H7 (cell line): ENCODE results near the gene TMC5. TPM values are rescaled to one million over a fixed set of nuclear protein-coding genes. Genes with fewer than 3 reads are reported as not detected.
A peak's percentile ranks its signal among the peaks of the same experiment; 100 is the strongest.
"Not testable (repeated sequence)": the region's sequence is repeated elsewhere in the genome, so short reads cannot be mapped to it uniquely, and the experiment has no call there.

Experiments used
- DNase-seq: peaks from one replicate; pipeline ENCODE4 v3.0.0; 2012
- H3K27me3 ChIP-seq: 2 replicates; pipeline ENCODE4 v1.6.0; 2011; ENCODE audit warnings: mild to moderate bottlenecking, low read length; ENCODE audit not compliant: control insufficient read depth, insufficient read depth
- H3K36me3 ChIP-seq: replicated peaks from 2 replicates; pipeline ENCODE4 v1.5.1; 2011; ENCODE audit warnings: low read length; ENCODE audit not compliant: control insufficient read depth, insufficient read depth
- H3K4me3 ChIP-seq: 2 replicates; pipeline ENCODE4 v1.5.1; 2011; ENCODE audit warnings: low read depth, mild to moderate bottlenecking, control low read depth, low read length, moderate library complexity; ENCODE audit not compliant: insufficient read depth
- total RNA-seq: library from RNA; depleted of rRNA; stranded (reverse); fragments of >200 nt; shearing (Covaris generic); gene quantifications from 2 replicates; pipeline ENCODE4 v1.2.3, GENCODE V29; 2014

The TMC5 gene
- total RNA-seq, 1 experiment from 2014 or later, result 1.0 TPM

- DNase-seq, H3K27me3 ChIP-seq, H3K36me3 ChIP-seq, H3K4me3 ChIP-seq: not testable (repeated sequence)
Measured at GRCh38 chr16:19391185-19391776, 26.4 kb upstream of the TMC5 start.

GRCh38 chr16:19392352-19392751, 25.3 kb upstream of the TMC5 start:
- no peak for DNase-seq
- H3K27me3 ChIP-seq, result no peaks in the 10 kb centered on the region
- no peak overlapping the region for H3K4me3 ChIP-seq
- H3K36me3 ChIP-seq, result no peaks in the 10 kb centered on the region

GRCh38 chr16:19393226-19394111, 24.2 kb upstream of the TMC5 start:
- H3K36me3 ChIP-seq, result no peaks in the 10 kb centered on the region
- no peaks in the 10 kb centered on the region for H3K27me3 ChIP-seq
- DNase-seq, result no peak
- no peak overlapping the region for H3K4me3 ChIP-seq

DNA sequence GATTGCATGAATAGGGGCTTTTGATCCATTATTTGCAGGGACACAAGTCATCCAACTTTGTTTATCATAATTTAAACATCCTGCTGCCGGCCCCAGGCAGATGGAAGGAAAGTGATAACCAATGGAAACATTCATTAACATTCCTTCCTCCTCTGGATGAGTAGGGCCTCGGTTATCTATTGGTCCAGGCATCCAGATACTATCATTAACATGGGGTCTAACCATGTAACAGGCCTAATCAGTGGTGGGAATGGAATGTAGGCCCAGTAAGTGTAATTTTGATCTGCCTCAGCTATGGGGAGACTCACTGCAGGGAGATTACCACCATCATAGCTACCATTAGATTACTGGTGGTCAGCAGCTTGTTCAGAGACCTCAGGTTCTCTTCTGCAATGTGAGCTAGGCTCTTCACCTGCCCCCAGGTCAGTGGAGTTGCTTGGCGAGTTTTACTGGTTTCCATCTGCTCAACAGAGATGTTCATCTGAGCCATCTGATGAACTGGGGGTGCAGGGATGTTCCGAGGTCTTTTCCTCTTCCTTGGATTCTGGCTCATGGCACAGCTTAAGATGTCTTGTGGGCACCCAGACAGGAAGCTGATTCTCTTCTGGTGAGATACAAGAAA, 21.9 kb upstream of the TMC5 start:
- not testable (repeated sequence) for DNase-seq, H3K27me3 ChIP-seq, H3K36me3 ChIP-seq, H3K4me3 ChIP-seq

GRCh38 chr16:19396555-19397011, 21.1 kb upstream of the TMC5 start:
- no peaks in the 10 kb centered on the region for H3K27me3 ChIP-seq
- DNase-seq, result no peak
- no peak overlapping the region for H3K4me3 ChIP-seq
- no peaks in the 10 kb centered on the region for H3K36me3 ChIP-seq

DNA sequence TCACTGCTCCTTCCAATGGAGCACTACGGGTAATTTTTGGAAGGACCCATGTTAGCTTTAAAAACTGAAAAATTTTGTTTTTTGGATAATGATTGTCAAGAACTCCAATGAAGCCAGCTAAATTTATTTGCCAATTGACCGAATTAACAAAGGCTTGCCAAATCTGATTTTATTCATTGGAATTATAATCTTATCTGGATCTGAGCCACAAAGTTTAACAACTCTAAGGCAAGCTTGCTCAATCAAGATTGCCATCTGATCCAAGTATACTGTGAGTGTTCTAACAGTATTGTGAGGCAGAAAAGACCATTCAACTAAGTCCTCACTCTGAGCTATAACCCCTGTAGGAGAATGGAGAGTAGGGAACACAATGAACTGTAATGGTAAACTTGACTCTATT, 20.3 kb upstream of the TMC5 start:
- not testable (repeated sequence) for H3K36me3 ChIP-seq, DNase-seq, H3K27me3 ChIP-seq, H3K4me3 ChIP-seq

GRCh38 chr16:19400711-19401110, 17.0 kb upstream of the TMC5 start:
- Histone ChIP-seq H3K36me3 (no peaks in the 10 kb centered on the region), H3K27me3 (no peaks in the 10 kb centered on the region), H3K4me3 (no peak overlapping the region)
- DNase-seq, result no peak

DNA sequence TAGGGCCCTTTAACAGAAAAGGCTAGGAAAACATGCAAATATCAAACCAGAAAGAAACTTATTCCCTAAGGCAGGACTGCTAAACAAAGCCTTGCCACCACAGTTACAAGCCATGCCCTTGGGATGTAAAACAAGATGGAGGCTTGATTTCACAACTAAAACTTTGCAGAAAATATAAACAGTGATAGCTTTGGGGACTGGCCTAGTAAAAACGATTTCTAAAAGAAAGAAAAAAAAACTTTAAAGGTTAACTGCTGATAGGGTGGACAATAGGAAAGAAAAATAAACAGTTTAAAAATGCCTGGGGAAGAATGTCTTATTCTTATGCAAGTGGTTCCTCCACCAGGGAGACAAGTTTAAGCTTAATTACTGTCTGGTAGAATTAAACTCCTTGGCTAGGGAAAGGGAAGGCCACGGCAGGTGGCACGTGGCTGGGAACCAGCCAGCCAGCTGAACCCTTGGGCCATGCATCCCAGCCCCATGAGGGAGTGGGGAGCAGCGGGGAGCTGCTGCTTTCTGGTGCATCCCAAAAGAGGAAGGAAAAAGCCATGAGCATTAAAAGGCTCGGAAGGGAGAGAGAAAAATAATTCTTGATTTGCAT, 10.7 kb upstream of the TMC5 start:
- Histone ChIP-seq H3K36me3 (no peaks in the 10 kb centered on the region), H3K27me3 (peaks cover 8% of the 10 kb centered on the region), H3K4me3 (no peak overlapping the region)
- no peak for DNase-seq

GRCh38 chr16:19410435-19411171, 7.1 kb upstream of the TMC5 start:
- H3K36me3 ChIP-seq, result no peaks in the 10 kb centered on the region
- DNase-seq, result peak; percentile 91
- peaks cover 10% of the 10 kb centered on the region for H3K27me3 ChIP-seq
- H3K4me3 ChIP-seq, result peak overlapping the region; percentile 53

DNA sequence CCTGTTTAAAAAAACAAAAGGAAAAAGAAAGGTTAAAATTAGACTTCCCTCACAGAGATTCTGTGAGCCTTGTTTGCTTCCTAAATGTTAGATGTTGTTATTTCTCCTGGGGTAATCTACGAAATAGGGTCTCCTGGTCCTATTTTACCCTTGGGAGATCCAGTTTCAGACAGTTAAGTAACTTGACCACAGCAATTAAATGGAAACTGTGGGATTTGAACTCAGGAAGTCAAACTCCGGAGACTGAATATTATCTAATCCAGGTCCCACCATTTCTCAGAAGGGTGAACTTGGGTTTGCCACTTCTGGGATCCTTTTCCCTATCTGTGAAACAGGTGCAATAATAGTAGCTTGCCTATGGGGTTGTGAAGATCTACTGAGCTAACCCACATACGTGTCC, 6.4 kb upstream of the TMC5 start:
- no peak for DNase-seq
- Histone ChIP-seq H3K36me3 (no peaks in the 10 kb centered on the region), H3K4me3 (peak overlapping the region; percentile 53; the same call in 1 of the 2 replicates), H3K27me3 (peaks cover 10% of the 10 kb centered on the region)

DNA sequence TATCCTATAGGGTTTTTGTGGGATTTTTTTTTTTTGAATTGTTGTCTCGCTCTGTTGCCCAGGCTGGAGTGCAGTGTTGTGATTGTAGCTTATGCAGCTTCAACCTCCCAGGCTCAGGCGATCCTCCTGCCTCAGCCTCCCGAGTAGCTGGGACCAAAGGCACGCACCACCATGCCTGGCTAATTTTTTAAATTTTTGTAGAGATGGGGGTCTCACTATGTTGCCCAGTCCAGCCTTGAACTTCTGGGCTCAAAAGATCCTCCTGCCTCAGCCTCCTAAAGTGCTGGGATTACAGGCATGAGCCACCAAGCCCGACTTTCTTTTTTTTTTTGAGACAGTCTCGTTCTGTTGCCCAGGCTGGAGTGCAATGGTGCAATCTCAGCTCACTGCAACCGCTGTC, 5.6 kb upstream of the TMC5 start:
- not testable (repeated sequence) for H3K36me3 ChIP-seq, H3K4me3 ChIP-seq, DNase-seq
- H3K27me3 ChIP-seq, result peaks cover 10% of the 10 kb centered on the region

DNA sequence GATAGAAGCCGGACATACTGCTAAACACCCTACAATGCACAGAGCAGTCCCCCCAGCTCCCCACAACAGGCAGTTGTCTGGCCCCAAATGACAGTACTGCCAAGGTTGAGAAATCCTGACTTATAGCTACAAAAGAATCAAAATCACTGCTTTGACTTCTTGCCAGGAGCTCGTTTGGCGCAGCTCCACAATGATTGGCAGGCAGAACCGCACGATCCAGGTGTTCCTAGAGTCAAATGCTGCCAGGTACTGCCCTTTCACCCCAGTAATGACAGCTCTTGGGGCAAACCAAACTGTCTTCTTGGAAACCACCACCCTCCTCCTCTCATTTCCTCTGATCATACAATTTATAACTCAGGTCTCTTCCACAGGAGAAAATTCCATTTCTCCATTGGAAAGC, 2.2 kb upstream of the TMC5 start:
- no peak for DNase-seq

GRCh38 chr16:19415918-19416317, 1.8 kb upstream of the TMC5 start:
- no peak overlapping the region for H3K4me3 ChIP-seq
- DNase-seq, result no peak
- H3K27me3 ChIP-seq, result peaks cover 6% of the 10 kb centered on the region
- no peaks in the 10 kb centered on the region for H3K36me3 ChIP-seq

More for the DNA sequence above, 2.2 kb upstream of the TMC5 start:
- Histone ChIP-seq H3K36me3 (no peaks in the 10 kb centered on the region), H3K27me3 (peaks cover 10% of the 10 kb centered on the region), H3K4me3 (no peak overlapping the region)

- H3K4me3 ChIP-seq, result no peak overlapping the region
- peaks cover 2% of the 10 kb centered on the region; the same call in 1 of the 2 replicates for H3K27me3 ChIP-seq
- no peak for DNase-seq
- H3K36me3 ChIP-seq, result no peaks in the 10 kb centered on the region
Measured at GRCh38 chr16:19418200-19418599, 517 bp downstream of the TMC5 start.
